MG63 (cell line): Measurements from ENCODE around the gene TAAR6. TPM values are rescaled to one million over a fixed set of nuclear protein-coding genes. Genes with fewer than 3 reads are reported as not detected.

Source experiments
- total RNA-seq: library from RNA; depleted of rRNA; stranded (reverse); fragments of >200 nt; shearing (Covaris generic); gene quantifications from 2 replicates; pipeline ENCODE4 v1.2.3, GENCODE V29; 2014; ENCODE audit warnings: low replicate concordance; rRNA removed

The TAAR6 gene
- total RNA-seq, 1 experiment from 2014 or later: not detected

Other genes starting within 250 kb of the TAAR6 start
- 1.9 and 2.9 TPM in 2 replicates for gene MOXD1, start 168.8 kb upstream of the TAAR6 start, total RNA-seq
- 4.7 and 9.5 TPM in 2 replicates for gene STX7, start 57.2 kb upstream of the TAAR6 start, total RNA-seq
- gene TAAR9, start 32.0 kb upstream of the TAAR6 start, total RNA-seq: not detected in 2 replicates
- not detected in 2 replicates for gene TAAR8, start 17.6 kb upstream of the TAAR6 start, total RNA-seq
- not detected in 2 replicates for gene TAAR5, start 19.4 kb downstream of the TAAR6 start, total RNA-seq
- gene TAAR2, start 54.0 kb downstream of the TAAR6 start, total RNA-seq: not detected in 2 replicates
- not detected in 2 replicates for gene TAAR1, start 88.9 kb downstream of the TAAR6 start, total RNA-seq
- 1.1 TPM in 1 of 2 replicates, not detected in the other for gene VNN1, start 143.7 kb downstream of the TAAR6 start, total RNA-seq
- gene VNN2, start 187.6 kb downstream of the TAAR6 start, total RNA-seq: not detected in 2 replicates
- 7.3 and 34.0 TPM in 2 replicates for gene SLC18B1, start 228.3 kb downstream of the TAAR6 start, total RNA-seq
- 1,680 and 1,976 TPM in 2 replicates for gene RPS12, start 244.2 kb downstream of the TAAR6 start, total RNA-seq